ENCODE measurements around the gene ZNF318. TPM values are rescaled to one million over a fixed set of nuclear protein-coding genes. Genes with fewer than 3 reads are reported as not detected.

ZNF318 gene
- total RNA-seq, 1 experiment from 2014 or later = 23.8 TPM

- H3K36me3 ChIP-seq (ENCODE audit: insufficient read depth, low read length, poor library complexity, severe bottlenecking) = no peaks in the 10 kb centered on the region
- TF ChIP-seq EZH2 (IDR thresholded peaks at IDR 0.05; ENCODE audit: borderline replicate concordance, low read depth, low read length, poor library complexity, severe bottlenecking) = no peak
- TF ChIP-seq, protein P1, sequence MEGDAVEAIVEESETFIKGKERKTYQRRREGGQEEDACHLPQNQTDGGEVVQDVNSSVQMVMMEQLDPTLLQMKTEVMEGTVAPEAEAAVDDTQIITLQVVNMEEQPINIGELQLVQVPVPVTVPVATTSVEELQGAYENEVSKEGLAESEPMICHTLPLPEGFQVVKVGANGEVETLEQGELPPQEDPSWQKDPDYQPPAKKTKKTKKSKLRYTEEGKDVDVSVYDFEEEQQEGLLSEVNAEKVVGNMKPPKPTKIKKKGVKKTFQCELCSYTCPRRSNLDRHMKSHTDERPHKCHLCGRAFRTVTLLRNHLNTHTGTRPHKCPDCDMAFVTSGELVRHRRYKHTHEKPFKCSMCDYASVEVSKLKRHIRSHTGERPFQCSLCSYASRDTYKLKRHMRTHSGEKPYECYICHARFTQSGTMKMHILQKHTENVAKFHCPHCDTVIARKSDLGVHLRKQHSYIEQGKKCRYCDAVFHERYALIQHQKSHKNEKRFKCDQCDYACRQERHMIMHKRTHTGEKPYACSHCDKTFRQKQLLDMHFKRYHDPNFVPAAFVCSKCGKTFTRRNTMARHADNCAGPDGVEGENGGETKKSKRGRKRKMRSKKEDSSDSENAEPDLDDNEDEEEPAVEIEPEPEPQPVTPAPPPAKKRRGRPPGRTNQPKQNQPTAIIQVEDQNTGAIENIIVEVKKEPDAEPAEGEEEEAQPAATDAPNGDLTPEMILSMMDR (conservative IDR thresholded peaks at IDR 0.05; ENCODE audit: low read depth, low read length) = no peak
- H3K27me3 ChIP-seq (replicated peaks; ENCODE audit: insufficient read depth, low read depth, low read length, poor library complexity) = no peaks in the 10 kb centered on the region
- H3K27ac ChIP-seq (ENCODE audit: low read depth, low read length, poor library complexity, severe bottlenecking) = no peak overlapping the region
- no peak for DNase-seq (ENCODE audit: low spot score)
- H3K4me3 ChIP-seq (ENCODE audit: low read depth, low read length, poor library complexity, severe bottlenecking) = no peak overlapping the region
- ChIA-PET CTCF (no interaction called here), POLR2A (ENCODE audit: low non-redundant PET) (no interaction called here)
- no peaks in the 10 kb centered on the region for H3K4me1 ChIP-seq (ENCODE audit: insufficient read depth, low read length, poor library complexity, severe bottlenecking)
- BruUV-seq (replicated peaks) = no TSS peak
- no peaks in the 10 kb centered on the region for H3K9me3 ChIP-seq (ENCODE audit: low read depth, low read length, poor library complexity, severe bottlenecking)
- intact Hi-C loops (cut with micrococcal nuclease; ENCODE audit: unreplicated experiment) = no loop called here
Observed at GRCh38 chr6:43299338-43300293, 69.8 kb downstream of the ZNF318 start.

GRCh38 chr6:43298565-43299337 lies 70.7 kb downstream of the ZNF318 start:
- BruUV-seq (replicated peaks) = no TSS peak
- ChIA-PET POLR2A (ENCODE audit: low non-redundant PET) (no interaction called here), CTCF (no interaction called here)

More at GRCh38 chr6:43298565-43299337, 70.7 kb downstream of the ZNF318 start:
- H3K27me3 ChIP-seq (replicated peaks; ENCODE audit: insufficient read depth, low read depth, low read length, poor library complexity) = no peaks in the 10 kb centered on the region
- no peaks in the 10 kb centered on the region for H3K36me3 ChIP-seq (ENCODE audit: insufficient read depth, low read length, poor library complexity, severe bottlenecking)
- no peak overlapping the region for H3K4me3 ChIP-seq (ENCODE audit: low read depth, low read length, poor library complexity, severe bottlenecking)
- no peak overlapping the region for H3K27ac ChIP-seq (ENCODE audit: low read depth, low read length, poor library complexity, severe bottlenecking)
- no peaks in the 10 kb centered on the region for H3K4me1 ChIP-seq (ENCODE audit: insufficient read depth, low read length, poor library complexity, severe bottlenecking)
- intact Hi-C loops (cut with micrococcal nuclease; ENCODE audit: unreplicated experiment) = no loop called here
- no peak for DNase-seq (ENCODE audit: low spot score)
- H3K9me3 ChIP-seq (ENCODE audit: low read depth, low read length, poor library complexity, severe bottlenecking) = no peaks in the 10 kb centered on the region
- TF ChIP-seq, protein P1 (conservative IDR thresholded peaks at IDR 0.05; ENCODE audit: low read depth, low read length) = no peak
- TF ChIP-seq EZH2 (IDR thresholded peaks at IDR 0.05; ENCODE audit: borderline replicate concordance, low read depth, low read length, poor library complexity, severe bottlenecking) = no peak

Measured in A673 (cell line).